SK-N-SH (cell line): Measurements from ENCODE around the gene TMEM266. TPM values are rescaled to one million over a fixed set of nuclear protein-coding genes. Genes with fewer than 3 reads are reported as not detected.

Source experiments
- CTCF ChIA-PET: fragments of 300-600, 350-600 bp; formaldehyde crosslinking; extraction: SDS; loops from one replicate; lab custom pipeline; 2021; lab: Yijun Ruan, JAX
- POLR2A ChIA-PET: fragments of 350-600 bp; sonication (Branson Sonifier 250); formaldehyde crosslinking; extraction: SDS; loops from one replicate; lab custom pipeline; 2020; ENCODE audit warnings: antibody characterized with exemption, inconsistent platforms; lab: Yijun Ruan, JAX
- DNase-seq: peaks from one replicate; pipeline ENCODE4 v3.0.0; 2012
- H2AFZ ChIP-seq: fragments of 200-600 bp; sonication (generic); 2 replicates; pipeline ENCODE4 v1.8.1; 2016; ENCODE audit warnings: antibody characterized with exemption, mild to moderate bottlenecking, low read depth
- H3F3A ChIP-seq: fragments of 200-600 bp; sonication (generic); replicated peaks from 2 replicates; pipeline ENCODE3; 2016; ENCODE audit warnings: antibody characterized with exemption, mild to moderate bottlenecking; ENCODE audit not compliant: insufficient read depth
- H3K27ac ChIP-seq, 2 experiments: fragments of 200-500 bp in 1 of 2; fragments of 200-600 bp in 1 of 2; sonication (Bioruptor generic) in 1 of 2; sonication (generic), shearing (Covaris generic) in 1 of 2; 2 replicates each; pipeline versions ENCODE4 v1.5.1 to v1.6.1; 2014 to 2016; ENCODE audit warnings: low read depth in 2 of 2, inconsistent platforms in 1 of 2, low read length in 1 of 2, mild to moderate bottlenecking in 1 of 2, mixed read lengths in 1 of 2
- H3K27me3 ChIP-seq: fragments of 200-600 bp; sonication (generic), shearing (Covaris generic); 2 replicates; pipeline ENCODE4 v1.6.1; 2016; ENCODE audit warnings: mixed run types; ENCODE audit not compliant: insufficient read depth
- H3K36me3 ChIP-seq, 2 experiments: fragments of 200-500 bp in 1 of 2; fragments of 200-600 bp in 1 of 2; sonication (Bioruptor generic) in 1 of 2; sonication (generic) in 1 of 2; replicated peaks in 1 of 2; 2 replicates each; pipeline versions ENCODE3 to v1.5.1; 2014 to 2016; ENCODE audit warnings: low read length in 1 of 2, mild to moderate bottlenecking in 1 of 2; ENCODE audit not compliant: insufficient read depth in 2 of 2, control insufficient read depth in 1 of 2
- H3K4me1 ChIP-seq, 2 experiments: fragments of 200-500 bp in 1 of 2; fragments of 200-600 bp in 1 of 2; sonication (Bioruptor generic) in 1 of 2; sonication (generic), shearing (Covaris generic) in 1 of 2; 2 replicates each; pipeline versions ENCODE4 v1.5.1 to v1.6.1; 2014 to 2016; ENCODE audit warnings: low read depth in 1 of 2, low read length in 1 of 2, mixed run types in 1 of 2; ENCODE audit not compliant: insufficient read depth in 2 of 2, control insufficient read depth in 1 of 2
- H3K4me2 ChIP-seq: fragments of 200-600 bp; sonication (generic), shearing (Covaris generic); 2 replicates; pipeline ENCODE4 v1.6.1; 2017; ENCODE audit warnings: mixed run types
- H3K4me3 ChIP-seq, 2 experiments: fragments of 200-500 bp in 1 of 2; fragments of 200-600 bp in 1 of 2; sonication (Bioruptor generic) in 1 of 2; sonication (generic), shearing (Covaris generic) in 1 of 2; 2 replicates each; pipeline versions ENCODE4 v1.5.1 to v1.8.1; 2014 to 2016; ENCODE audit warnings: low read depth in 2 of 2, inconsistent platforms in 1 of 2, low read length in 1 of 2, mild to moderate bottlenecking in 1 of 2, mixed read lengths in 1 of 2, moderate library complexity in 1 of 2
- H3K79me2 ChIP-seq: fragments of 200-600 bp; sonication (generic); 2 replicates; pipeline ENCODE4 v1.8.1; 2017; ENCODE audit warnings: mild to moderate bottlenecking; ENCODE audit not compliant: insufficient read depth
- H3K9ac ChIP-seq: fragments of 200-600 bp; sonication (generic); 2 replicates; pipeline ENCODE4 v1.6.1; 2017; ENCODE audit warnings: mixed run types
- H3K9me2 ChIP-seq: fragments of 200-600 bp; sonication (generic); 2 replicates; pipeline ENCODE4 v1.6.1; 2017; ENCODE audit warnings: mixed run types
- H3K9me3 ChIP-seq: fragments of 200-600 bp; sonication (generic); 2 replicates; pipeline ENCODE4 v1.6.1; 2017; ENCODE audit warnings: mixed run types, mild to moderate bottlenecking, moderate library complexity
- H4K20me1 ChIP-seq: fragments of 200-600 bp; sonication (generic); 2 replicates; pipeline ENCODE4 v1.6.1; 2017; ENCODE audit warnings: mild to moderate bottlenecking, mixed run types; ENCODE audit not compliant: insufficient read depth
- FOSL2 ChIP-seq: IDR thresholded peaks from 2 replicates; pipeline ENCODE4 v1.4.0; 2012; ENCODE audit warnings: low read depth, mild to moderate bottlenecking, moderate library complexity, borderline replicate concordance
- FOXJ3 ChIP-seq: sonication (generic); formaldehyde crosslinking; IDR thresholded peaks from 2 replicates; pipeline ENCODE4 v1.5.1; 2020; ENCODE audit warnings: mild to moderate bottlenecking, missing genetic modification reagents
- FOXM1 ChIP-seq: IDR thresholded peaks from 2 replicates; pipeline ENCODE4 v1.4.0; 2012; ENCODE audit warnings: low read depth, mild to moderate bottlenecking
- GABPA ChIP-seq: IDR thresholded peaks from 2 replicates; pipeline ENCODE4 v1.4.0; 2012; ENCODE audit warnings: low read depth, mild to moderate bottlenecking
- JUND ChIP-seq: IDR thresholded peaks from 2 replicates; pipeline ENCODE4 v1.4.0; 2012
- MAX ChIP-seq: IDR thresholded peaks from 2 replicates; pipeline ENCODE4 v1.4.0; 2012; ENCODE audit warnings: low read depth
- MEF2A ChIP-seq: IDR thresholded peaks from 2 replicates; pipeline ENCODE4 v1.4.0; 2012; ENCODE audit warnings: low read depth, borderline replicate concordance
- MXI1 ChIP-seq: IDR thresholded peaks from 2 replicates; pipeline ENCODE4 v1.6.1; 2012; ENCODE audit warnings: mild to moderate bottlenecking, low read depth, low read length, improper control_type of control experiment
- NFIC ChIP-seq: IDR thresholded peaks from 2 replicates; pipeline ENCODE4 v1.4.0; 2012; ENCODE audit warnings: borderline replicate concordance
- REST ChIP-seq: IDR thresholded peaks from 2 replicates; pipeline ENCODE4 v1.6.1; 2012; ENCODE audit warnings: mild to moderate bottlenecking, low read depth, low read length, moderate library complexity
- SIN3A ChIP-seq: IDR thresholded peaks from 2 replicates; pipeline ENCODE4 v1.6.1; 2012; ENCODE audit warnings: low read depth, mild to moderate bottlenecking, low read length, moderate library complexity, borderline replicate concordance
- SMC3 ChIP-seq: IDR thresholded peaks from 2 replicates; pipeline ENCODE4 v1.6.1; 2012; ENCODE audit warnings: low read depth, low read length, improper control_type of control experiment
- TEAD4 ChIP-seq: IDR thresholded peaks from 2 replicates; pipeline ENCODE4 v1.4.0; 2012; ENCODE audit warnings: mild to moderate bottlenecking, borderline replicate concordance; ENCODE audit not compliant: insufficient read depth
- USF1 ChIP-seq: IDR thresholded peaks from 2 replicates; pipeline ENCODE4 v1.4.0; 2012; ENCODE audit warnings: low read depth, borderline replicate concordance
- USF2 ChIP-seq: fragments of 150-350 bp; IDR thresholded peaks from 2 replicates; pipeline ENCODE4 v1.6.1; 2017; ENCODE audit warnings: antibody characterized with exemption, low read length, low read depth, borderline replicate concordance
- ZBTB33 ChIP-seq: IDR thresholded peaks from 2 replicates; pipeline ENCODE4 v1.4.0; 2012; ENCODE audit warnings: low read depth, borderline replicate concordance
- WGBS: methylation state at CpG from one replicate; pipeline ENCODE4 v1.1.6; 2017; ENCODE audit warnings: low lambda C conversion rate; 5-methylcytosine and 5-hydroxymethylcytosine counted together
- polyA plus RNA-seq, 3 experiments: library from polyadenylated mRNA; depleted of rRNA; stranded (reverse); fragments of >200 nt; gene quantifications; 2 replicates each; pipeline ENCODE4 v1.2.3, GENCODE V29; 2012

TMEM266 gene
- polyA plus RNA-seq, 1 of the 3 experiments (the other 2 are of a cell fraction): 0.07 TPM

GRCh38 chr15:76180321-76180720 lies 120.5 kb downstream of the TMEM266 start:
- Histone ChIP-seq H3K36me3 (no peaks in the 10 kb centered on the region), H3K4me3 (no peak overlapping the region), H3K9ac (no peak overlapping the region), H4K20me1 (no peaks in the 10 kb centered on the region), H3K9me2 (no peaks in the 10 kb centered on the region), H3K27me3 (no peaks in the 10 kb centered on the region), H3K9me3 (no peaks in the 10 kb centered on the region), H3F3A (peaks cover 5% of the 10 kb centered on the region), H3K27ac (no peak overlapping the region), H3K79me2 (no peaks in the 10 kb centered on the region), H2AFZ (no peak overlapping the region), H3K4me1 (peaks cover 0 to 13% of the 10 kb centered on the region in 2 experiments; a peak in 2 of 4 replicates), H3K4me2 (no peak overlapping the region)
- TF ChIP-seq SIN3A (no peak), NFIC (no peak), MAX (no peak), GABPA (no peak), MXI1 (no peak), REST (no peak), MEF2A (no peak), USF2 (no peak), SMC3 (no peak), USF1 (no peak), FOSL2 (no peak), FOXJ3 (CRISPR knock-in tag) (no peak), TEAD4 (no peak), FOXM1 (no peak), JUND (no peak), ZBTB33 (no peak)
- WGBS: 96% methylated on average over 7 of the region's 7 CpGs
- ChIA-PET POLR2A (no interaction called here), CTCF (interaction anchor here (2.4 kb wide), 1 partner anchor 10 kb away, joined by 8 read pairs; no protein-coding TSS in a partner anchor)
- DNase-seq: no peak
